HG02763 (cell line): ENCODE results near the gene LRRC37A.
"Not testable (repeated sequence)": the region's sequence is repeated elsewhere in the genome, so short reads cannot be mapped to it uniquely, and the experiment has no call there.

ENCODE experiments used
- ATAC-seq: cut with Tn5 transposase; IDR thresholded peaks from one replicate; pipeline ENCODE4 v1.9.1; 2021; ENCODE audit warnings: mild to moderate bottlenecking, moderate library complexity; ENCODE audit not compliant: unreplicated experiment

LRRC37A gene

GRCh38 chr17:46286764-46287221 lies 8.1 kb upstream of the LRRC37A start:
- ATAC-seq: not testable (repeated sequence)

DNA sequence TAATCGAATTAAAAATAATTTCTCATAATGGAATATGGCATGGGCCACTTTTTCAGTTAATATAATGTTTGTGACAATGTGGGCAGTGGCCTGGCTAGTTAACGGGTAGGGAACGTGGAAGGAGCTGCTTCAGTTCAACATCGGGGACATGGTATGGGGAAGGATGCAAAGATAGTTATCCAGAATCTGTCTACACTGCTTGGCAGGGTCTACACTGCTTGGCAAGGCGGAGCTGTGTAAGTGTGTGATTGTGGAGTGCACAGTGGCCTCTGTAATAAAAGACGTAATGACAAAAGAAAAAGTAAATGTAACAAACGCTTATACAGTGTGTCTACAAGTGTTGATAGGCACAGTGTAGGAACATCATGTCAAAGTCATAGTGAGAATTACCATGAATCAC lies 7.3 kb upstream of the LRRC37A start:
- not testable (repeated sequence) for ATAC-seq

DNA sequence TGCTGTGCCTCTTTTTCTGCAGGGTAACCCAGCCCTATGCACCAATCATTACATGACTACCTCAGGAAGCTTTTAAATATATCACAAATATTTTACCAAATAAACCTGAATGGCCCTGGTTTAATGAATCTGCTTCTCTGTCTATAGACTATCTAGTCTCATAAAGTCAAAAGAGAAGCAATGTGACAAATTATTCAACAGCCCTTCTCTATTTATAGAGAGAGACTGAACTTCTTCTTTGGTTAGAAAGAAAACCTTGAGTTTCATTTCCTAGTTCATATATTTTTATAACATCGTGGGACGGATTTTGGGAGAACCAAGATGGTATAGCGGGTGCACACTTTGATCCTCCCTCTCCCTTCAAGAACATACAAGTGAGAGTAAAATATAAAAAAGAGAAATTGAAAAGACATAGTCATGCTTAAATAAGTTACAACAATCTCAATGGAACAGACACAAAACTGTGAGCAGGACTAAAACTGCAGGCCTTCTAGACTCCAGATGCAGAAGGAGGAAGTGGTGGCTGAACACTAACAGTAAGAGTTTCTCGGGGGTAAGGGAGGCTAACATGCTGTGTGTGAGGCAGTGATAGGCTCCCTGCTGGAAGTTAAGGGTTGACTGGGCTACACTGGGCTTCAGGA lies 3.9 kb upstream of the LRRC37A start:
- peak; percentile 80 for ATAC-seq

- not testable (repeated sequence) for ATAC-seq
Measured at GRCh38 chr17:46291618-46292017, 3.3 kb upstream of the LRRC37A start.

DNA sequence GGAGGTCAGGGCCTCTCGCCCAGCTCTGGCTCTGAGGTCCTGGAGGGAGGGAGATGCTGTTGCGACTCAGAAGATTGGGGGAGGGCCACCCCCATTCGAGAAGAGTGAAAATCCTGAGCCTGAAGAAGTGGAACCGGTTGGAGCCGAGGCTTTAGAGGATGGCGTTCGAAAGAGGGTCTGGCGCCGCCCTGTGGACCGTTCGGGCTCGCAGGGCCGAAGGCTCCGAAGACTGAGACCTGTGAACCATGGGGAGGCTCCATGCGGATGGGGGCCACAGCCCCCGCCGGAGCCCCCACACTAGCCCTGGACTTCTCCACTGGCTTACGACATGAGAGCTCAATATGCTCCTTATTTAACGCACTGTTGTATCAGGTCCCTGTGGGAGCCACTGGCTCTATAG lies 46.3 kb downstream of the LRRC37A start:
- not testable (repeated sequence) for ATAC-seq

DNA sequence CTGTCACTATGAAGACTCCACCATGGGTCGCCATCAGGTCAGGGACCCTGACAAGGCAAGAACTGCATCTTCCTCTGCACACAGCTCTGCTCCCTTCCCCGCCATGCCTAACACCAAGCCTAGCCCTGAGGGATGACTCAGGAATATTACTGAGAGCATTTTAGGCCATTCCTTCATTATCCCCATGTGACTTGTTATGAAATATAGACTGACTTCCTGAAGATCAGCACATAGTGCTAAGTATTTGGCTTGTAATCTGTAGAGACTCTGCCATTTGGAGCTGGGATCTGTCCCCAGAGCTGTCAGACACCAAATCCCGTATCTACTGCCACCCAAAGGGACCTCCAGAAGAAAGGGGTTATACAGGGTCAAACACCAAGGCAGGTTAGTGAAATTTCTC lies 47.2 kb downstream of the LRRC37A start:
- ATAC-seq: not testable (repeated sequence)

DNA sequence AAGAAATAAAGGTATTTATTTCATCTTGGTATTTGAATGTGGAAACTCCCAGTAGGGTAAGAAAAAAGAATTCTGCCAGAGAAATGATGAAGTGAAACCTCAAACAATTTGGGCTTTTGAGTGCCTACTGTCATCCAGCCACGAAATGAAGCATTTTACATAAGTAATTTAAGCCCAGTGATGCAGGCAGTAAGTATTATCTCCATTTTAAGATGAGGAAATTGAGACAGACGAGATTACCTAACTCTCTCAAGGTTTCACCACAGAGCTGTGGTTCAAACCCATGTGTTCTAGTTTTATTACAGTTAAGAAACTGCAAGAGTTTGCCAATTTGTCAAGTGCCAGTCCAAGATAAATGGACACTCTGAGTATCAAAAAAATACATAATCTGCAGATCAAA lies 53.4 kb downstream of the LRRC37A start:
- ATAC-seq: not testable (repeated sequence)

GRCh38 chr17:46349060-46349459 lies 54.1 kb downstream of the LRRC37A start:
- ATAC-seq: not testable (repeated sequence)

DNA sequence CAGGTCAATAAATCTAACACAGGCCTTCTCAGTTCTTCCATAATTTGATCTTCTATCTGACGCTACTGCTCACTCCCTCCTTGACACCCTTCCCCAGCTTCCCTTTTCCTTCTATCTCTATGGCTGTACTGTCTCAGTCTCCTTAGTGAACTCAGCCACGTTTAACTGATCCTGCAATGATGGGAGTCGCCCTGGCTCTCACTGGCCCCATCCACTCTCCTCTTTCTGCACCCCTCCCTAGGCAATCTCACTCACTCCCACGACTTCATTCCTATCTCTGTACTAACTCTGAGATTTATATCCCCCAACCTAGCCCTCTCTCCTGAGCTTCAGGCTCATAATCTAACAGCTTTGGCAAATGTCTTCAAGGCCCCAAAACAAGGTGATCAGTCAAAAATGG lies 58.9 kb downstream of the LRRC37A start:
- not testable (repeated sequence) for ATAC-seq

DNA sequence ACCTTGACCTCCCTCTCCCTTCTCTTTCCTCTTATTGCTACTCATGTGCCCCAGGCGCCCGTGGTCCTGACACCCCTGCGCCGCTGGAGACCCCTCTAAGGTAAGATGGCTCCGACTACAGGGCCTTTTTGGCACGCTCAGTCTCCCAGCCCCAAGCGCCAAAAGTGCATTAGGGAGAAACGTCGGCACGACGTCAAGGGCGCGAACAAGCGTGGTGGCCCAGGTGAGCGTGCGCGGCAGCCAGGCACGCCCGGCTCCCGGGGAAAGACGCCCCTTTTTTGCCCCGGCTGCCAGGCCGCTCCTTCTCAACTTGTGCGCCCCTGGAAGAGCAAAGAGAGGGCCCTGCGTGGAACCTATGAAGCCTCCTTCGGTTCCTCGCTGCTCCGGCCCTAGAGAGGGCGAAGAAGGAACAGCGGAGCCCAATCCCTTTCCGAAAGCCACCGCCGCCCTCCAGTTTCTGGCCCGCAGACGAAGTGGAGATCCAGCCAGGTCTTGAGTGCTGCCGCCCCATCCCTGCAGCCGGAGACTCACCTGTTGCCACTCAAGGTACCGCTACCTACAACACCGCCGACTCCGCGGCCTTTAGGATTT lies 66.3 kb downstream of the LRRC37A start:
- peak; percentile 48 for ATAC-seq

GRCh38 chr17:46361755-46362154 lies 66.8 kb downstream of the LRRC37A start, which contains the start of gene ARL17B:
Gene ARL17B, minus strand, starts transcription at chr17:46361766. Its CDS starts 3,369 bp downstream, at chr17:46358397.
- peak; percentile 89 for ATAC-seq

GRCh38 chr17:46367520-46367919 lies 72.6 kb downstream of the LRRC37A start:
- ATAC-seq: not testable (repeated sequence)

DNA sequence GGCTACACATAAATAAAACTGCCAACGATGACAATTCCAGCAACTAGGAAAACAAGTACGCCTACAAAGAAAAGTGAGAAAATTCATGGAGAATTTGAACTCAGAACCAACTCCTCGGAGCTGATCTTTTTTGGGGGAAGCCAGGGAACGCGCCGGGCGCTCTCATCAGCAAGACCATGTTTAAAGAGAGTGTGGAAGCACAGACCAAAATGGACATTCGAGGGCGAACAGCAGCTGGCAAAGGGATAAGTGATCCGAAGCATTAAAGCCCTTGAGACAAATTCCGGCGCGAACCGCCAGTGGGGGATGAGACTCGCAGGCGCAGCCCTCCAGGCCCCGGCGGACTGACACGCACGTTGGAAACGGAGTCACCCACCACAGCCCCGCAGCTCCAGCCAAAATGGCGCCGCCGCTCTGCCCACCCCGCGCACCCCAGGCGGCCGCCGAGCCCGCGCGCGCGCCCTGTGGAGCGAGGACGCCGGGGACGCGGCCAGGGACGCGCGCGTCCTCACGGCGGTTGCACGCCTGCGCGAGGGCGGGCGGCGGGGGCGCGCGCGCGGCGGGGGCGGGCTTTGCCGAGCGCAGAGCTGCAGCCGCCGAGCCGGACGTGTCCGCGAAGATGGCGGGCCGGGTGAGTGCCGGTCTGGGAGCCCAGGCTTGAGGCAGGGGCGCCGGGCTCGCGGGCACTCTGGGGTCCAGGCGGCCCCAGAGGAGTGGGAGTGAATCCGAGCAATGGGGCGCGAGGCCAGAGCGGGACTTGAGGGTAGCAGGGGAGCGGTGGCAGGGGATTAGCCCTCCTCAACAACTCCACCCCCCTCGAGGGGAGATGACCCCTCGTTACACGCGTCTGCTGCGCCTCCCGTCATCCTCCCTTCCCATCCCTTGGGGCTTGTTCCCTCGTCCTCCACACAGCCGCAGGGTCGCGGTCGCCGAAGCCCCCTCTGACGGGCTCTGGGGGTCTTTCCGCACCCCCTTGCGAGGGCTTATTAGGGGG lies 77.6 kb downstream of the LRRC37A start:
- ATAC-seq: peak; percentile 89

GRCh38 chr17:46373418-46373817 lies 78.5 kb downstream of the LRRC37A start:
- not testable (repeated sequence) for ATAC-seq

- ATAC-seq: not testable (repeated sequence)
Measured at GRCh38 chr17:46383118-46383517, 88.2 kb downstream of the LRRC37A start.

DNA sequence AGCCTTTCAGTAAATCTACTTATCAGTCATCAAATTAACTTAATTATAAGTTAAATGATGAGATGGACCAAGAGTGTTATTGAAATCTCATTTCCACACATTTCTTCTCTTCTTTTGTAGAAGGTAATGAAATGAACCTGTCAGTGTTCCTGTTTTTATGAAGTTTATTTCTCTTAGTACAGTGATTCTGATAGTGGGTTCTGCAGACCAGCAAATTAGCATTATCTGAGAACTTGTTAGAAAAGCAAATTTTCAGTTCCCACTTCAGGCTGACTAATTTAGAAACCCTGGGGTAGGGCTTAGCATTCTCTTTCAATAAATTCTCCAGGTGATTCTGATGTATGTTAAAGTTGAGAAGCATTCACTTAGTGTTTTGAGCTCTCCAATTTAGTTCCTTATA lies 90.6 kb downstream of the LRRC37A start:
- not testable (repeated sequence) for ATAC-seq
